HG02610 (cell line): ENCODE measurements around the gene LARGE1.
"Not testable (repeated sequence)": the region's sequence is repeated elsewhere in the genome, so short reads cannot be mapped to it uniquely, and the experiment has no call there.

Experiments
- ATAC-seq: cut with Tn5 transposase; IDR thresholded peaks from one replicate; pipeline ENCODE4 v1.9.1; 2021; ENCODE audit warnings: mild to moderate bottlenecking, moderate library complexity; ENCODE audit not compliant: unreplicated experiment

LARGE1 gene

GRCh38 chr22:33858653-33859052 lies 61.6 kb downstream of the LARGE1 start:
- not testable (repeated sequence) for ATAC-seq

- not testable (repeated sequence) for ATAC-seq
These were observed 62.5 kb downstream of the LARGE1 start for GRCh38 chr22:33857767-33858166.

- no peak for ATAC-seq
These were observed 65.6 kb downstream of the LARGE1 start for GRCh38 chr22:33854724-33855123.

GRCh38 chr22:33853200-33854097 lies 66.8 kb downstream of the LARGE1 start:
- peak; percentile 60 for ATAC-seq

GRCh38 chr22:33851821-33852384 lies 68.4 kb downstream of the LARGE1 start:
- no peak for ATAC-seq

GRCh38 chr22:33851240-33851639 lies 69.0 kb downstream of the LARGE1 start:
- no peak for ATAC-seq

GRCh38 chr22:33850724-33851123 lies 69.6 kb downstream of the LARGE1 start:
- ATAC-seq = no peak

GRCh38 chr22:33850193-33850592 lies 70.1 kb downstream of the LARGE1 start:
- no peak for ATAC-seq

GRCh38 chr22:33848251-33848650 lies 72.0 kb downstream of the LARGE1 start:
- ATAC-seq = no peak

- ATAC-seq = no peak
These were observed 76.0 kb downstream of the LARGE1 start for GRCh38 chr22:33844273-33844672.

- ATAC-seq = no peak
These were observed 77.7 kb downstream of the LARGE1 start for GRCh38 chr22:33842421-33843094.

GRCh38 chr22:33842006-33842354 lies 78.3 kb downstream of the LARGE1 start:
- ATAC-seq = no peak

- ATAC-seq = no peak
These were observed 78.8 kb downstream of the LARGE1 start for GRCh38 chr22:33841281-33842005.

- ATAC-seq = no peak
These were observed 81.6 kb downstream of the LARGE1 start for GRCh38 chr22:33838644-33839043.

GRCh38 chr22:33837826-33838225 lies 82.5 kb downstream of the LARGE1 start:
- ATAC-seq = no peak

GRCh38 chr22:33835265-33835664 lies 85.0 kb downstream of the LARGE1 start:
- ATAC-seq = no peak

GRCh38 chr22:33832558-33833151 lies 87.6 kb downstream of the LARGE1 start:
- ATAC-seq = no peak

- ATAC-seq = no peak
These were observed 88.6 kb downstream of the LARGE1 start for GRCh38 chr22:33831651-33832050.

- ATAC-seq = no peak
These were observed 89.1 kb downstream of the LARGE1 start for GRCh38 chr22:33831207-33831606.

- no peak for ATAC-seq
These were observed 90.6 kb downstream of the LARGE1 start for GRCh38 chr22:33829546-33830280.
